OCI-LY1 (cell line): ENCODE results near the gene CELSR1.
A peak's percentile ranks its signal among the peaks of the same experiment; 100 is the strongest.

Source experiments
- H2AFZ ChIP-seq: fragments of 200-600 bp; sonication (generic), shearing (Covaris generic); 2 replicates; pipeline ENCODE4 v1.6.0; 2014; ENCODE audit warnings: antibody characterized with exemption, mild to moderate bottlenecking, low read length
- H3F3A ChIP-seq: fragments of 200-600 bp; sonication (generic), shearing (Covaris generic); 2 replicates; pipeline ENCODE4 v1.6.0; 2014; ENCODE audit warnings: mild to moderate bottlenecking, antibody characterized with exemption, low read length, moderate library complexity; ENCODE audit not compliant: insufficient read depth
- H3K27ac ChIP-seq: fragments of 200-600 bp; sonication (generic); 2 replicates; pipeline ENCODE4 v1.5.1; 2014; ENCODE audit warnings: low read length, mixed run types, mild to moderate bottlenecking, low read depth; ENCODE audit not compliant: poor library complexity, severe bottlenecking
- H3K27me3 ChIP-seq: fragments of 200-600 bp; sonication (generic); 2 replicates; pipeline ENCODE4 v1.6.0; 2014; ENCODE audit warnings: antibody characterized with exemption, mild to moderate bottlenecking, low read length, moderate library complexity; ENCODE audit not compliant: insufficient read depth
- H3K36me3 ChIP-seq: fragments of 200-600 bp; sonication (generic); 2 replicates; pipeline ENCODE4 v1.6.1; 2014; ENCODE audit warnings: mild to moderate bottlenecking, antibody characterized with exemption, low read length, moderate library complexity, mixed read lengths; ENCODE audit not compliant: insufficient read depth
- H3K4me1 ChIP-seq: fragments of 200-600 bp; sonication (generic); 2 replicates; pipeline ENCODE4 v1.5.1; 2014; ENCODE audit warnings: mild to moderate bottlenecking, low read length, moderate library complexity; ENCODE audit not compliant: insufficient read depth, severe bottlenecking
- H3K4me2 ChIP-seq: fragments of 200-600 bp; sonication (generic), shearing (Covaris generic); 2 replicates; pipeline ENCODE4 v1.6.1; 2014; ENCODE audit warnings: low read length
- H3K4me3 ChIP-seq: fragments of 200-600 bp; sonication (generic); 2 replicates; pipeline ENCODE4 v1.5.1; 2014; ENCODE audit warnings: low read length, low read depth, mild to moderate bottlenecking, mixed read lengths; ENCODE audit not compliant: poor library complexity, severe bottlenecking
- H3K79me2 ChIP-seq: fragments of 200-600 bp; shearing (Covaris generic); 2 replicates; pipeline ENCODE4 v1.6.1; 2016; ENCODE audit warnings: mixed run types, low read length, mixed read lengths; ENCODE audit not compliant: insufficient read depth
- H3K9ac ChIP-seq: fragments of 200-600 bp; sonication (generic), shearing (Covaris generic); 2 replicates; pipeline ENCODE4 v1.6.1; 2014; ENCODE audit warnings: mild to moderate bottlenecking, low read length, mixed read lengths
- H3K9me2 ChIP-seq: fragments of 200-600 bp; sonication (generic), shearing (Covaris generic); 2 replicates; pipeline ENCODE4 v1.6.1; 2014; ENCODE audit warnings: low read depth, mild to moderate bottlenecking, low read length, mixed read lengths
- H3K9me3 ChIP-seq: fragments of 200-600 bp; shearing (Covaris generic); 2 replicates; pipeline ENCODE4 v1.6.1; 2014; ENCODE audit warnings: low read length, mixed read lengths
- H4K20me1 ChIP-seq: fragments of 200-600 bp; sonication (generic), shearing (Covaris generic); 2 replicates; pipeline ENCODE4 v1.6.0; 2016; ENCODE audit warnings: mild to moderate bottlenecking, low read length; ENCODE audit not compliant: insufficient read depth
- EZH2 ChIP-seq: fragments of 200-600 bp; sonication (generic), shearing (Covaris generic); IDR thresholded peaks from 2 replicates; pipeline ENCODE4 v1.8.0; 2017; ENCODE audit warnings: borderline replicate concordance, mixed run types, mild to moderate bottlenecking, antibody characterized with exemption, low read length, moderate library complexity, mixed read lengths
- TF ChIP-seq, protein P1 (sequence below): fragments of 200-600 bp; sonication (generic), shearing (Covaris generic); IDR thresholded peaks from 2 replicates; pipeline ENCODE4 v1.5.1; 2017; ENCODE audit warnings: mild to moderate bottlenecking, antibody characterized with exemption, low read length, moderate library complexity, mixed read lengths

CELSR1 gene

DNA sequence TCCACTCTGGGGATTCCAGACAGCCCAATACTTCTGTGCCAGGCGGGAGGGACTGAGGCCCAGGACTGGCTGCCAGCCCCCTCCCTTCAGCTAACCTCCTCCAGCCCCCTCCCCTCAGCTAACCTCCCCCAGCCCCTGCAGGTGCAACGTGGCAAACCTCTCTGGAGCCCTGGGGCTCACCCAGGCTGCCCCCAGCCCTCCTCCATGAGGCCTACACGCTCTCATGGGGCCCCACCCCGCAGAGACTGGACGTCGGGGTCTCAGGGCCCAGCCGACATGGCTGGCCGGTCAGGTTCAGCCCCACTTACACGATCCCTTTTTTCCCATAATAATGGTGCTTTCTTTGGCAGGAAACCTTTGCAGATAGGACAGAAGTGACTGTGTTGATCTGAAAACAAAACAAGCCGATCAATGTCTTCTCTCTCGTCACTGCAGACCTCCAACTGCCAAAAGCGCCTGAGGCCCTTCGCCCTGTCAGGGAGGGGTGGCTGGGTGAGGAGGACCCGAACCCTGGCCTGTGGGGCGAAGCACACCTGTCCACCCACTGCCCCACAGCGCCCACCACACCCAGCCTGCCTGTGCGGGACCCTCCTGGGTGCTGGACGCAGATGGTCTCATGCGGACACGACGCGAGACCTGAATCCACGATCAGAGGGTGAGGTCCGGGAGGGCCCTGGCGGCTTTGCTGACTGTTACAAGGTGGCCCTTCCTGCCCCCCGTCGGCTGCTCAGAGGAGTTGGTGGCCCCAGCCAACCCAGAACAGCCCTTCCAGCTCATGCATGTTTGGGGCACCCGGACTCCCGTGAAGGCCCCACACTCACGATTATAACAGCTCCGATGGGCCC is 168.3 kb downstream of the CELSR1 start:
- no peak overlapping the region for H3K27ac ChIP-seq
- H2AFZ ChIP-seq, result no peak overlapping the region
- no peak for TF ChIP-seq EZH2
- TF ChIP-seq, protein P1, sequence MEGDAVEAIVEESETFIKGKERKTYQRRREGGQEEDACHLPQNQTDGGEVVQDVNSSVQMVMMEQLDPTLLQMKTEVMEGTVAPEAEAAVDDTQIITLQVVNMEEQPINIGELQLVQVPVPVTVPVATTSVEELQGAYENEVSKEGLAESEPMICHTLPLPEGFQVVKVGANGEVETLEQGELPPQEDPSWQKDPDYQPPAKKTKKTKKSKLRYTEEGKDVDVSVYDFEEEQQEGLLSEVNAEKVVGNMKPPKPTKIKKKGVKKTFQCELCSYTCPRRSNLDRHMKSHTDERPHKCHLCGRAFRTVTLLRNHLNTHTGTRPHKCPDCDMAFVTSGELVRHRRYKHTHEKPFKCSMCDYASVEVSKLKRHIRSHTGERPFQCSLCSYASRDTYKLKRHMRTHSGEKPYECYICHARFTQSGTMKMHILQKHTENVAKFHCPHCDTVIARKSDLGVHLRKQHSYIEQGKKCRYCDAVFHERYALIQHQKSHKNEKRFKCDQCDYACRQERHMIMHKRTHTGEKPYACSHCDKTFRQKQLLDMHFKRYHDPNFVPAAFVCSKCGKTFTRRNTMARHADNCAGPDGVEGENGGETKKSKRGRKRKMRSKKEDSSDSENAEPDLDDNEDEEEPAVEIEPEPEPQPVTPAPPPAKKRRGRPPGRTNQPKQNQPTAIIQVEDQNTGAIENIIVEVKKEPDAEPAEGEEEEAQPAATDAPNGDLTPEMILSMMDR, result no peak

DNA sequence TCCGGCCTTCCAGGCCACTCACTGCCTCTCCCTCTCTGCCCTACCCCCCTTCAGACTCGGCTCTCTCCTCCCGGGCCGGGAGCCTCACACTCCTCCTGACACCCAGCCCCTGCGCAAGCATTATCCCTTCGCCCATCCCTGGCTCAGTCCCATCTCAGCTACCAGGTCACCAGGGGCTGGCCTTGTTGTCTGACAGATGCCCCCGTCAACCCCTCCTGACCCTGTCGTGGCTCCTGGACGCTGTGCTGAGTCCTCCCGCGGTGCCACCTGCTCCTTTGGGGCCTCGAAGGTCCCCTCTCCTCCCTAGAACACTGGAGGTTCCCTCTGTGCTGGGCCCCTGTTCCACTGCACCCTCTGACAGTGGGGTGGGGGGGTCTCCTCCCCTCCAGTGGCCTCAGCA is 169.0 kb downstream of the CELSR1 start:
- Histone ChIP-seq H4K20me1 (no peaks in the 10 kb centered on the region), H3K27ac (no peak overlapping the region), H3F3A (no peaks in the 10 kb centered on the region), H3K79me2 (no peaks in the 10 kb centered on the region), H3K4me3 (no peak overlapping the region), H3K9me2 (no peaks in the 10 kb centered on the region), H3K9ac (no peak overlapping the region), H3K9me3 (no peaks in the 10 kb centered on the region), H2AFZ (no peak overlapping the region), H3K4me1 (peaks cover 16% of the 10 kb centered on the region), H3K36me3 (no peaks in the 10 kb centered on the region; the same call in 1 of the 2 replicates), H3K27me3 (no peaks in the 10 kb centered on the region), H3K4me2 (no peak overlapping the region)
- TF ChIP-seq, protein P1, result no peak
- no peak for TF ChIP-seq EZH2

More for the DNA sequence above, 168.3 kb downstream of the CELSR1 start:
- Histone ChIP-seq H3K4me3 (no peak overlapping the region), H4K20me1 (no peaks in the 10 kb centered on the region), H3K9me2 (no peaks in the 10 kb centered on the region), H3F3A (no peaks in the 10 kb centered on the region), H3K79me2 (no peaks in the 10 kb centered on the region), H3K4me1 (peaks cover 21% of the 10 kb centered on the region), H3K9ac (no peak overlapping the region), H3K36me3 (no peaks in the 10 kb centered on the region; the same call in 1 of the 2 replicates), H3K27me3 (no peaks in the 10 kb centered on the region), H3K9me3 (no peaks in the 10 kb centered on the region), H3K4me2 (no peak overlapping the region)

DNA sequence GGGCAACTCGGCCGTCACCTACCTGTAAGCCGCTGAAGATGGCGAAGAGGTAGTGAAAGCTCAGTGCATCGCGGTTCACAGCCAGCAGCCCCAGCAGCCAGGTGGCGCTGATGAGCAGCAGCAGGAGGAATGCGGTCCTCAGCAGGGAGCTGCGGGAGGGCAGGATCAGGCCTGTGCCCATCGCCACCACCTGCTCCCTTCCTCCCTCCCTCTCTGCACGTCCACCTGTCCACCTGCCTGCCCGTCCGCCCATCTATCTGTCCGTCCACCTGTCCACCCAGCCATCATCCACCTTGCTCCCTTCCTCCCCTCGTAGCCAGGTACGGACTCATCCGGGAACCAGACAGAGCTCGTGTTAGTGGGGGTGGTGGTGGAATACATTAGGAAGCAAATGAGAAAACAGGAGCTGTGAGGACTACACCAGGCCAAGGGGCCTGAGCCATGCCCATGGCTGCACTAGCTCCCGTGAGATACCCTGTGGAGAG is 169.7 kb downstream of the CELSR1 start:
- TF ChIP-seq, protein P1, result peak; percentile 87
- TF ChIP-seq EZH2, result no peak
- Histone ChIP-seq H3K27ac (peak overlapping the region; percentile 53), H3K27me3 (no peaks in the 10 kb centered on the region), H3K9me2 (no peaks in the 10 kb centered on the region), H3K9ac (no peak overlapping the region; the same call in 1 of the 2 replicates), H3K36me3 (no peaks in the 10 kb centered on the region; the same call in 1 of the 2 replicates), H3K9me3 (no peaks in the 10 kb centered on the region), H4K20me1 (no peaks in the 10 kb centered on the region), H3K4me2 (peak overlapping the region; percentile 46; the same call in 1 of the 2 replicates), H2AFZ (no peak overlapping the region), H3K79me2 (no peaks in the 10 kb centered on the region), H3K4me3 (peak overlapping the region; percentile 21), H3F3A (no peaks in the 10 kb centered on the region), H3K4me1 (peaks cover 19% of the 10 kb centered on the region)
